ENCODE results near the gene CPA1.

Gene CPA1

GRCh38 chr7:130362251-130362816, 18.0 kb upstream of the CPA1 start:
- H3K4me3 ChIP-seq (ENCODE audit: low read depth, low read length), result no peak overlapping the region
- no peak for DNase-seq (ENCODE audit: low read depth)
- TF ChIP-seq CTCF (IDR thresholded peaks at IDR 0.05; ENCODE audit: low read depth, low read length, missing control alignments), result no peak

GRCh38 chr7:130363026-130363847, 17.1 kb upstream of the CPA1 start:
- H3K4me3 ChIP-seq (ENCODE audit: low read depth, low read length), result no peak overlapping the region
- peak; percentile 36 for DNase-seq (ENCODE audit: low read depth)
- no peak for TF ChIP-seq CTCF (IDR thresholded peaks at IDR 0.05; ENCODE audit: low read depth, low read length, missing control alignments)

- no peak for DNase-seq (ENCODE audit: low read depth)
- no peak for TF ChIP-seq CTCF (IDR thresholded peaks at IDR 0.05; ENCODE audit: low read depth, low read length, missing control alignments)
- no peak overlapping the region for H3K4me3 ChIP-seq (ENCODE audit: low read depth, low read length)
Observed at GRCh38 chr7:130364451-130364850, 15.8 kb upstream of the CPA1 start.

GRCh38 chr7:130365088-130365487, 15.2 kb upstream of the CPA1 start:
- TF ChIP-seq CTCF (IDR thresholded peaks at IDR 0.05; ENCODE audit: low read depth, low read length, missing control alignments), result no peak

GRCh38 chr7:130365511-130366441, 14.5 kb upstream of the CPA1 start:
- no peak for TF ChIP-seq CTCF (IDR thresholded peaks at IDR 0.05; ENCODE audit: low read depth, low read length, missing control alignments)
- no peak overlapping the region for H3K4me3 ChIP-seq (ENCODE audit: low read depth, low read length)
- peak; percentile 61 for DNase-seq (ENCODE audit: low read depth)

More at GRCh38 chr7:130365088-130365487, 15.2 kb upstream of the CPA1 start:
- no peak overlapping the region for H3K4me3 ChIP-seq (ENCODE audit: low read depth, low read length)
- no peak for DNase-seq (ENCODE audit: low read depth)

GRCh38 chr7:130366564-130366963, 13.7 kb upstream of the CPA1 start:
- no peak for TF ChIP-seq CTCF (IDR thresholded peaks at IDR 0.05; ENCODE audit: low read depth, low read length, missing control alignments)
- no peak overlapping the region for H3K4me3 ChIP-seq (ENCODE audit: low read depth, low read length)
- no peak for DNase-seq (ENCODE audit: low read depth)
